ENCODE results near the gene CPSF6. TPM values are rescaled to one million over a fixed set of nuclear protein-coding genes. Genes with fewer than 3 reads are reported as not detected.
A peak's percentile ranks its signal among the peaks of the same experiment; 100 is the strongest.

CPSF6 gene
- total RNA-seq, 1 donor: 23.9 TPM

- Histone ChIP-seq H3K4me1 (ENCODE audit: insufficient read depth, low read length) (peaks cover 7% of the 10 kb centered on the region), H3K4me3 (ENCODE audit: insufficient read depth, low read length) (no peak overlapping the region), H3K27ac (ENCODE audit: low read depth, low read length) (no peak overlapping the region), H4K20me1 (ENCODE audit: insufficient read depth, low read length) (no peaks in the 10 kb centered on the region), H3K27me3 (ENCODE audit: insufficient read depth, low read length) (no peaks in the 10 kb centered on the region), H3K36me3 (ENCODE audit: insufficient read depth, low read length) (no peaks in the 10 kb centered on the region), H3K79me2 (ENCODE audit: insufficient read depth, low read length) (peaks cover 6% of the 10 kb centered on the region), H3K4me2 (ENCODE audit: insufficient read depth, low read length) (no peak overlapping the region), H2AFZ (ENCODE audit: low read length) (no peak overlapping the region), H3K9me3 (ENCODE audit: low read depth, low read length) (no peaks in the 10 kb centered on the region)
- DNase-seq (ENCODE audit: insufficient read length, low spot score, missing footprints): no peak
- TF ChIP-seq CTCF (IDR thresholded peaks at IDR 0.05; ENCODE audit: extremely low read depth, low read depth, low read length): no peak
These were observed 30.4 kb downstream of the CPSF6 start for GRCh38 chr12:69269736-69270135.

- Histone ChIP-seq H4K20me1 (ENCODE audit: insufficient read depth, low read length) (no peaks in the 10 kb centered on the region), H3K27me3 (ENCODE audit: insufficient read depth, low read length) (no peaks in the 10 kb centered on the region), H2AFZ (ENCODE audit: low read length) (no peak overlapping the region), H3K79me2 (ENCODE audit: insufficient read depth, low read length) (peaks cover 2% of the 10 kb centered on the region), H3K9me3 (ENCODE audit: low read depth, low read length) (no peaks in the 10 kb centered on the region), H3K4me3 (ENCODE audit: insufficient read depth, low read length) (no peak overlapping the region), H3K36me3 (ENCODE audit: insufficient read depth, low read length) (no peaks in the 10 kb centered on the region), H3K27ac (ENCODE audit: low read depth, low read length) (no peak overlapping the region), H3K4me2 (ENCODE audit: insufficient read depth, low read length) (no peak overlapping the region), H3K4me1 (ENCODE audit: insufficient read depth, low read length) (no peaks in the 10 kb centered on the region)
- DNase-seq (ENCODE audit: insufficient read length, low spot score, missing footprints): no peak
- TF ChIP-seq CTCF (IDR thresholded peaks at IDR 0.05; ENCODE audit: extremely low read depth, low read depth, low read length): no peak
These were observed 33.1 kb downstream of the CPSF6 start for GRCh38 chr12:69272511-69272910.

- DNase-seq (ENCODE audit: insufficient read length, low spot score, missing footprints): peak; percentile 6
- H3K4me3 ChIP-seq (ENCODE audit: insufficient read depth, low read length): no peak overlapping the region
- no peak for TF ChIP-seq CTCF (IDR thresholded peaks at IDR 0.05; ENCODE audit: extremely low read depth, low read depth, low read length)
These were observed 35.5 kb downstream of the CPSF6 start for GRCh38 chr12:69274861-69275260.

GRCh38 chr12:69275471-69275891 is 36.1 kb downstream of the CPSF6 start:
- TF ChIP-seq CTCF (IDR thresholded peaks at IDR 0.05; ENCODE audit: extremely low read depth, low read depth, low read length): no peak
- Histone ChIP-seq H3K4me1 (ENCODE audit: insufficient read depth, low read length) (no peaks in the 10 kb centered on the region), H4K20me1 (ENCODE audit: insufficient read depth, low read length) (no peaks in the 10 kb centered on the region), H3K4me2 (ENCODE audit: insufficient read depth, low read length) (no peak overlapping the region), H3K27ac (ENCODE audit: low read depth, low read length) (no peak overlapping the region), H3K36me3 (ENCODE audit: insufficient read depth, low read length) (no peaks in the 10 kb centered on the region), H3K4me3 (ENCODE audit: insufficient read depth, low read length) (no peak overlapping the region), H3K79me2 (ENCODE audit: insufficient read depth, low read length) (no peaks in the 10 kb centered on the region), H3K9me3 (ENCODE audit: low read depth, low read length) (no peaks in the 10 kb centered on the region), H3K27me3 (ENCODE audit: insufficient read depth, low read length) (no peaks in the 10 kb centered on the region), H2AFZ (ENCODE audit: low read length) (no peak overlapping the region)
- DNase-seq (ENCODE audit: insufficient read length, low spot score, missing footprints): no peak

More at GRCh38 chr12:69274861-69275260, 35.5 kb downstream of the CPSF6 start:
- H3K27me3 ChIP-seq (ENCODE audit: insufficient read depth, low read length): no peaks in the 10 kb centered on the region
- H3K9me3 ChIP-seq (ENCODE audit: low read depth, low read length): no peaks in the 10 kb centered on the region
- no peak overlapping the region for H3K4me2 ChIP-seq (ENCODE audit: insufficient read depth, low read length)
- no peaks in the 10 kb centered on the region for H4K20me1 ChIP-seq (ENCODE audit: insufficient read depth, low read length)
- H2AFZ ChIP-seq (ENCODE audit: low read length): no peak overlapping the region
- H3K4me1 ChIP-seq (ENCODE audit: insufficient read depth, low read length): no peaks in the 10 kb centered on the region
- H3K36me3 ChIP-seq (ENCODE audit: insufficient read depth, low read length): no peaks in the 10 kb centered on the region
- H3K79me2 ChIP-seq (ENCODE audit: insufficient read depth, low read length): no peaks in the 10 kb centered on the region
- H3K27ac ChIP-seq (ENCODE audit: low read depth, low read length): no peak overlapping the region

All from osteoblast (primary cell).